Ascending aorta (tissue), 2 donors: Measurements from ENCODE around the gene ICE2. TPM values are rescaled to one million over a fixed set of nuclear protein-coding genes. Genes with fewer than 3 reads are reported as not detected.

Experiments used
- DNase-seq, 2 donors: peaks; one replicate each; pipeline ENCODE4 v3.0.0-alpha.2; 2019; ENCODE audit warnings: low spot score in 2 of 2
- H3K27ac ChIP-seq, 2 donors: fragments of 200-600 bp; sonication (generic); one replicate each; pipeline ENCODE4 v1.5.1; 2016 to 2017; ENCODE audit warnings: mild to moderate bottlenecking in 1 of 2
- H3K27me3 ChIP-seq: fragments of 200-600 bp; sonication (generic); one replicate; pipeline ENCODE4 v1.5.1; 2017
- H3K36me3 ChIP-seq, 2 donors: fragments of 200-600 bp; sonication (generic); one replicate each; pipeline ENCODE4 v1.5.1; 2016
- H3K4me1 ChIP-seq, 2 donors: fragments of 200-600 bp; sonication (generic); one replicate each; pipeline ENCODE4 v1.5.1; 2016 to 2017; ENCODE audit warnings: mild to moderate bottlenecking in 1 of 2
- H3K4me3 ChIP-seq, 2 donors: fragments of 200-600 bp; sonication (generic); one replicate each; pipeline ENCODE4 v1.5.1; 2016 to 2017; ENCODE audit warnings: mild to moderate bottlenecking in 1 of 2
- H3K9me3 ChIP-seq, 2 donors: fragments of 200-600 bp; sonication (generic); one replicate each; pipeline ENCODE4 v1.5.1; 2016
- CTCF ChIP-seq, 3 experiments: fragments of 200-600 bp in 2 of 3; fragments of 450-650 bp in 1 of 3; sonication (generic) in 2 of 3; IDR thresholded peaks; one replicate each; pipeline ENCODE4 v1.5.1; 2016 to 2019; ENCODE audit warnings: antibody characterized with exemption in 3 of 3, mild to moderate bottlenecking in 1 of 3, moderate library complexity in 1 of 3
- intact Hi-C: fragments of 100-400 bp; cut with DNase I; formaldehyde crosslinking; loops from one replicate; pipeline ENCODE4 v1.15.1; 2023
- total RNA-seq: library from RNA; depleted of rRNA; stranded (reverse); fragments of >200 nt; gene quantifications from one replicate; pipeline ENCODE4 v1.1.0, GENCODE V29; 2016

ICE2 gene
- total RNA-seq, 1 donor from 2014 or later, result 45.1 TPM

DNA sequence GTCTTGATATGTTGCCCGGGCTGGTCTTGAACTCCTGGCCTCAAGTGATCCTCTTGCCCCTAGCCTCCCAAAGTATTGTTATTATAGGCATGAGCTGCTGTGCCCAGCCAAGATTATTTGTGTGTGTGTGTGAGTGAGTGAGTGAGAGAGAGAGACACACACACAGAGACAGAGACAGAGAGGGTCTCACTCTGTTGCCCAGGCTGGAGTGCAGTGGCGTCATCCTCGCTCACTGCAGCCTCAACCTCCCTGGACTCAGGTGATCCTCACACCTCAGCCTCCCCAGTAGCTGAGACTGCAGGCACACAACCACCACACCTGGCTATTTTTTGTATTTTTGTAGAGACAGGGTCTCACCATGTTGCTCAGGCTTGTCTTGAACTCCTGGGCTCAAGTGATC is 5.8 kb downstream of the ICE2 start:
- no peak overlapping the region for H3K27ac ChIP-seq
- peaks cover 17 to 38% of the 10 kb centered on the region in 2 donors for H3K36me3 ChIP-seq
- H3K4me1 ChIP-seq, result peaks cover 0 to 19% of the 10 kb centered on the region in 2 donors
- no peak for DNase-seq
- no peak overlapping the region for H3K4me3 ChIP-seq
- intact Hi-C loops, result loop anchor here (10.0 kb wide), 1 partner anchor 788 kb away; the partner anchor contains the start of gene BNIP2
- no peaks in the 10 kb centered on the region for H3K27me3 ChIP-seq
- H3K9me3 ChIP-seq, result no peaks in the 10 kb centered on the region
- no peak for TF ChIP-seq CTCF (IDR thresholded peaks at IDR 0.05)

GRCh38 chr15:60471314-60471713 is 7.6 kb downstream of the ICE2 start:
- intact Hi-C loops, result loop anchor here (10.0 kb wide), 1 partner anchor 787 kb away; the partner anchor contains the start of gene BNIP2
- Histone ChIP-seq H3K4me3 (no peak overlapping the region), H3K27me3 (no peaks in the 10 kb centered on the region), H3K9me3 (no peaks in the 10 kb centered on the region), H3K4me1 (peaks cover 0 to 2% of the 10 kb centered on the region in 2 donors), H3K36me3 (peaks cover 19 to 54% of the 10 kb centered on the region in 2 donors), H3K27ac (no peak overlapping the region)
- TF ChIP-seq CTCF (IDR thresholded peaks at IDR 0.05), result no peak
- DNase-seq, result no peak

- H3K36me3 ChIP-seq, result peaks cover 19 to 57% of the 10 kb centered on the region in 2 donors
- intact Hi-C loops, result loop anchor here (10.0 kb wide), 1 partner anchor 785 kb away; the partner anchor contains the start of gene BNIP2
- TF ChIP-seq CTCF (IDR thresholded peaks at IDR 0.05), result no peak
- no peaks in the 10 kb centered on the region for H3K4me1 ChIP-seq
- no peak overlapping the region for H3K4me3 ChIP-seq
- H3K27me3 ChIP-seq, result no peaks in the 10 kb centered on the region
- H3K27ac ChIP-seq, result no peak overlapping the region
- H3K9me3 ChIP-seq, result no peaks in the 10 kb centered on the region
- DNase-seq, result no peak
Measured at GRCh38 chr15:60469893-60470641, 8.9 kb downstream of the ICE2 start.

- Histone ChIP-seq H3K9me3 (no peaks in the 10 kb centered on the region), H3K4me3 (no peak overlapping the region), H3K27ac (no peak overlapping the region), H3K36me3 (peaks cover 9 to 59% of the 10 kb centered on the region in 2 donors), H3K27me3 (no peaks in the 10 kb centered on the region), H3K4me1 (no peaks in the 10 kb centered on the region)
- intact Hi-C loops, result no loop called here
- no peak for DNase-seq
- no peak for TF ChIP-seq CTCF (IDR thresholded peaks at IDR 0.05)
Measured at GRCh38 chr15:60464836-60465630, 13.9 kb downstream of the ICE2 start.

GRCh38 chr15:60462027-60462426 is 16.9 kb downstream of the ICE2 start:
- H3K4me1 ChIP-seq, result no peaks in the 10 kb centered on the region
- no peak for DNase-seq
- H3K27me3 ChIP-seq, result no peaks in the 10 kb centered on the region
- H3K4me3 ChIP-seq, result no peak overlapping the region
- TF ChIP-seq CTCF (IDR thresholded peaks at IDR 0.05), result no peak
- intact Hi-C loops, result no loop called here
- no peak overlapping the region for H3K27ac ChIP-seq
- H3K9me3 ChIP-seq, result no peaks in the 10 kb centered on the region
- peaks cover 0 to 40% of the 10 kb centered on the region in 2 donors for H3K36me3 ChIP-seq
